Measurements from ENCODE around the gene TSPAN4.

Gene TSPAN4

GRCh38 chr11:810040-810567, 32.5 kb upstream of the TSPAN4 start:
- no peaks in the 10 kb centered on the region for H4K20me1 ChIP-seq (ENCODE audit: insufficient read depth)
- TF ChIP-seq, protein P1, sequence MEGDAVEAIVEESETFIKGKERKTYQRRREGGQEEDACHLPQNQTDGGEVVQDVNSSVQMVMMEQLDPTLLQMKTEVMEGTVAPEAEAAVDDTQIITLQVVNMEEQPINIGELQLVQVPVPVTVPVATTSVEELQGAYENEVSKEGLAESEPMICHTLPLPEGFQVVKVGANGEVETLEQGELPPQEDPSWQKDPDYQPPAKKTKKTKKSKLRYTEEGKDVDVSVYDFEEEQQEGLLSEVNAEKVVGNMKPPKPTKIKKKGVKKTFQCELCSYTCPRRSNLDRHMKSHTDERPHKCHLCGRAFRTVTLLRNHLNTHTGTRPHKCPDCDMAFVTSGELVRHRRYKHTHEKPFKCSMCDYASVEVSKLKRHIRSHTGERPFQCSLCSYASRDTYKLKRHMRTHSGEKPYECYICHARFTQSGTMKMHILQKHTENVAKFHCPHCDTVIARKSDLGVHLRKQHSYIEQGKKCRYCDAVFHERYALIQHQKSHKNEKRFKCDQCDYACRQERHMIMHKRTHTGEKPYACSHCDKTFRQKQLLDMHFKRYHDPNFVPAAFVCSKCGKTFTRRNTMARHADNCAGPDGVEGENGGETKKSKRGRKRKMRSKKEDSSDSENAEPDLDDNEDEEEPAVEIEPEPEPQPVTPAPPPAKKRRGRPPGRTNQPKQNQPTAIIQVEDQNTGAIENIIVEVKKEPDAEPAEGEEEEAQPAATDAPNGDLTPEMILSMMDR (conservative IDR thresholded peaks at IDR 0.05; ENCODE audit: low read depth, low read length) = no peak
- peaks cover 6% of the 10 kb centered on the region; the same call in 1 of the 2 replicates for H3K36me3 ChIP-seq (ENCODE audit: insufficient read depth)
- no peak overlapping the region for H3K4me3 ChIP-seq (IDR thresholded peaks at IDR 0.05; ENCODE audit: insufficient read depth, low read depth, low read length)
- H3K9ac ChIP-seq = peak overlapping the region; percentile 99
- H3K4me1 ChIP-seq (ENCODE audit: low read depth, poor library complexity, severe bottlenecking) = peaks cover 28% of the 10 kb centered on the region
- peak overlapping the region; percentile 83 for H3K4me2 ChIP-seq
- H3K27ac ChIP-seq = peak overlapping the region; percentile 98
- peaks cover 45% of the 10 kb centered on the region for H3K79me2 ChIP-seq (ENCODE audit: insufficient read depth, low read depth)
- H2AFZ ChIP-seq (ENCODE audit: low read depth) = no peak overlapping the region; the same call in 1 of the 2 replicates
- H3K27me3 ChIP-seq (ENCODE audit: insufficient read depth, low read depth) = no peaks in the 10 kb centered on the region

DNA sequence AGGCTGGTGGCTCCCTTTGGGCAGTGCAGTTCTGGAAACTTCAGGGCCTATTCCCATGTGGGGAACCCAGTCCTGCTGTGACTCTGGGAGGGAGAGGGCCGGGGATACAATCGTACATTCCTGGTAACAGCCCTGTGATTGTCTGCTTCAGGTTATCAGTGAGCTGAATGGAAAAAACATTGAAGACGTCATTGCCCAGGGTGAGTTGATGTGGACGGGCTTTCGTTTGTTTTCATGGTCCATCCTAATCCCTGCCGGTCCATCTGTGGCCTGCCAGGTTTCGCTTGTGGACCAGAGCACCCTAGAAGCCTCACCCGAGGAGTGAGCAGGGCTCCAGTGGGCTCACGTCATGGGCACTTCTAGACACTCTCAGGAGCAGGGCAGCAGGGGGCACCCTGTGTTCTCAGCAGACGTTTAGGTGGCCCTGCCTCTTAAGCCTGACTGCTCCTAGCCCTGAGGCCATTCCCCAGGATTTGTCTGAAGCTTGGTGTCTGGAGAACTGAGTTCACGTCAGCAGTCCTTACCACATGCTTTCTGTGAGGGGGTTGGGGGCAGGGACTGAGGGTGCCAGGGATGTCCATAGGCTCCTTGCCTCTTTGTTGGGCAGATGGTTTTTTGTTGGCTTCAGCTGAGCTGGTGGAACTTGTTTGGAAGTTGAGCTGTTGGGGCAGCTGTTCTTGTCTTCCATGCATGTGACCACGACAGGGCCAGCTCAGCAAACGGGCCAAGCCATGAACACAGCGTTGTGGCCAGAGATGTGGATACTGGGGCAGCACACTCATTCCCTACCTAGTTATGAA, 31.0 kb upstream of the TSPAN4 start:
- peaks cover 24% of the 10 kb centered on the region for H3K4me1 ChIP-seq (ENCODE audit: low read depth, poor library complexity, severe bottlenecking)
- H4K20me1 ChIP-seq (ENCODE audit: insufficient read depth) = no peaks in the 10 kb centered on the region
- peaks cover 45% of the 10 kb centered on the region for H3K79me2 ChIP-seq (ENCODE audit: insufficient read depth, low read depth)
- peak overlapping the region; percentile 98; the same call in 1 of the 2 replicates for H3K27ac ChIP-seq
- peak overlapping the region; percentile 83 for H3K4me2 ChIP-seq
- H3K27me3 ChIP-seq (ENCODE audit: insufficient read depth, low read depth) = no peaks in the 10 kb centered on the region
- H2AFZ ChIP-seq (ENCODE audit: low read depth) = no peak overlapping the region
- peaks cover 6% of the 10 kb centered on the region; the same call in 1 of the 2 replicates for H3K36me3 ChIP-seq (ENCODE audit: insufficient read depth)
- H3K4me3 ChIP-seq (IDR thresholded peaks at IDR 0.05; ENCODE audit: insufficient read depth, low read depth, low read length) = no peak overlapping the region
- peak overlapping the region; percentile 99; the same call in 1 of the 2 replicates for H3K9ac ChIP-seq
- TF ChIP-seq, protein P1 (conservative IDR thresholded peaks at IDR 0.05; ENCODE audit: low read depth, low read length) = no peak

GRCh38 chr11:812390-812789, 30.3 kb upstream of the TSPAN4 start:
- Histone ChIP-seq H3K27ac (no peak overlapping the region), H3K4me2 (no peak overlapping the region)
- TF ChIP-seq, protein P1 (conservative IDR thresholded peaks at IDR 0.05; ENCODE audit: low read depth, low read length) = no peak

DNA sequence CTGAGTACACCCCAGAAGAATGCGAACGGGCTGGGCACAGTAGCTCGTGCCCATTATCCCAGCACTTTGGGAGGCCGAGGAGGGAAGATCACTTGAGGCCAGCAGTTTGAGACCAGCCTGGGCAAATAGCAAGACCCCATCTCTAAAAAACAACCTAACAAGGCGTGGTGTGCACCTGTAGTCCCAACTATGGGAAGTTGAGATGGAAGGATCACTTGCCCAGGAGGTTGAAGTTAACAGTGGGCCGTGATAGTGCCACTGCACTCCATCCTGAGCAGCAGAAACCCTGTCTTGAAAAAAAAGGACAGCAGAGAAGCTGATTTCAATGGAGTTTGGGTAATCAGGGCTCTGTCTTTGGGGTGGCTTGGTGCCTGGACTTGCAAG, 29.6 kb upstream of the TSPAN4 start:
- Histone ChIP-seq H3K9ac (no peak overlapping the region), H3K27ac (no peak overlapping the region), H3K4me2 (no peak overlapping the region), H3K4me3 (IDR thresholded peaks at IDR 0.05; ENCODE audit: insufficient read depth, low read depth, low read length) (no peak overlapping the region), H4K20me1 (ENCODE audit: insufficient read depth) (no peaks in the 10 kb centered on the region), H2AFZ (ENCODE audit: low read depth) (no peak overlapping the region), H3K27me3 (ENCODE audit: insufficient read depth, low read depth) (no peaks in the 10 kb centered on the region), H3K36me3 (ENCODE audit: insufficient read depth) (peaks cover 6% of the 10 kb centered on the region; the same call in 1 of the 2 replicates), H3K79me2 (ENCODE audit: insufficient read depth, low read depth) (peaks cover 37% of the 10 kb centered on the region), H3K4me1 (ENCODE audit: low read depth, poor library complexity, severe bottlenecking) (peaks cover 18% of the 10 kb centered on the region)
- TF ChIP-seq, protein P1 (conservative IDR thresholded peaks at IDR 0.05; ENCODE audit: low read depth, low read length) = no peak

More at GRCh38 chr11:812390-812789, 30.3 kb upstream of the TSPAN4 start:
- Histone ChIP-seq H4K20me1 (ENCODE audit: insufficient read depth) (no peaks in the 10 kb centered on the region), H3K4me1 (ENCODE audit: low read depth, poor library complexity, severe bottlenecking) (peaks cover 24% of the 10 kb centered on the region), H3K9ac (no peak overlapping the region), H3K36me3 (ENCODE audit: insufficient read depth) (peaks cover 6% of the 10 kb centered on the region; the same call in 1 of the 2 replicates), H3K4me3 (IDR thresholded peaks at IDR 0.05; ENCODE audit: insufficient read depth, low read depth, low read length) (no peak overlapping the region), H3K79me2 (ENCODE audit: insufficient read depth, low read depth) (peaks cover 44% of the 10 kb centered on the region), H2AFZ (ENCODE audit: low read depth) (no peak overlapping the region), H3K27me3 (ENCODE audit: insufficient read depth, low read depth) (no peaks in the 10 kb centered on the region)
